ENCODE results near the gene PDS5B. TPM values are rescaled to one million over a fixed set of nuclear protein-coding genes. Genes with fewer than 3 reads are reported as not detected.

The PDS5B gene
- total and polyA plus RNA-seq, 10 of the 15 experiments (the other 5 are each of a cell fraction or from before 2014, with no cell fraction given): 15.4 to 55.3 (median 30.7) TPM

GRCh38 chr13:32660227-32660626, 74.0 kb downstream of the PDS5B start:
- no peak overlapping the region for H3K9ac ChIP-seq (ENCODE audit: control insufficient read depth, insufficient read depth, low read length)
- peaks cover 4% of the 10 kb centered on the region for H3K9me3 ChIP-seq (replicated peaks; ENCODE audit: control insufficient read depth, insufficient read depth, low read length)
- H3K4me2 ChIP-seq (ENCODE audit: control insufficient read depth, insufficient read depth): no peak overlapping the region
- POLR2A ChIA-PET: no interaction called here
- RAD21 ChIA-PET (ENCODE audit: unreplicated experiment): interaction anchor here (1.0 to 1.5 kb wide), 4 partner anchors 9 to 74 kb away, joined by 3 to 12 read pairs (median 4); partner anchors contain the start of gene PDS5B
- ATAC-seq (no peak), DNase-seq (ENCODE audit: low read depth, low spot score) (no peak), FAIRE-seq (no peak)
- 80% methylated on average over 2 of the region's 2 CpGs for WGBS (ENCODE audit: insufficient coverage, insufficient replicate concordance, low lambda C conversion rate, missing lambda C conversion rate)
- H3K4me3 ChIP-seq: no peak overlapping the region
- intact Hi-C loops (cut with micrococcal nuclease; ENCODE audit: unreplicated experiment) (no loop called here), in situ Hi-C loops (cut with MboI) (no loop called here)
- H4K20me1 ChIP-seq (ENCODE audit: control insufficient read depth, insufficient read depth): no peaks in the 10 kb centered on the region
- CTCF ChIA-PET: interaction anchor here (0.7 to 9.4 kb wide), 7 partner anchors 9 to 750 kb away, joined by 3 to 90 read pairs (median 6); no protein-coding TSS in a partner anchor
- BruUV-seq (replicated peaks): no TSS peak
- H3K27me3 ChIP-seq (replicated peaks in 1 of 2; ENCODE audit: control insufficient read depth in 2 of 2, insufficient read depth in 2 of 2, low read length in 1 of 2): no peaks in the 10 kb centered on the region
- no peak for TF ChIP-seq BHLHE40 (IDR thresholded peaks at IDR 0.05; ENCODE audit: borderline replicate concordance in 1 of 2, low read depth in 2 of 2, low read length in 1 of 2)
- no peak for TF ChIP-seq ZNF384 (IDR thresholded peaks at IDR 0.05; ENCODE audit: borderline replicate concordance, low read depth, low read length)
- TF ChIP-seq USF2 (IDR thresholded peaks at IDR 0.05; ENCODE audit: borderline replicate concordance, low read depth, low read length): no peak
- TF ChIP-seq CHD2 (IDR thresholded peaks at IDR 0.05; ENCODE audit: borderline replicate concordance, low read depth, low read length): no peak
- no peak for TF ChIP-seq HDAC6 (IDR thresholded peaks at IDR 0.05; ENCODE audit: unreplicated experiment)
- no peak for TF ChIP-seq REST (IDR thresholded peaks at IDR 0.05; ENCODE audit: low read depth, low read length)
- no peak for TF ChIP-seq ZNF207 (IDR thresholded peaks at IDR 0.05; ENCODE audit: borderline replicate concordance)
- TF ChIP-seq CHD4 (IDR thresholded peaks at IDR 0.05): no peak
- TF ChIP-seq ZNF274 (IDR thresholded peaks at IDR 0.05; ENCODE audit: insufficient read depth, insufficient read length): no peak
- no peak for TF ChIP-seq ASH2L (IDR thresholded peaks at IDR 0.05; ENCODE audit: borderline replicate concordance, low read depth)
- TF ChIP-seq TAF1 (IDR thresholded peaks at IDR 0.05; ENCODE audit: borderline replicate concordance, low read depth, low read length): no peak
- no peak for TF ChIP-seq MTA2 (IDR thresholded peaks at IDR 0.05; ENCODE audit: low read depth)
- no peak for TF ChIP-seq E2F4 (IDR thresholded peaks at IDR 0.05; ENCODE audit: low read depth, low read length)
- TF ChIP-seq, protein P1, sequence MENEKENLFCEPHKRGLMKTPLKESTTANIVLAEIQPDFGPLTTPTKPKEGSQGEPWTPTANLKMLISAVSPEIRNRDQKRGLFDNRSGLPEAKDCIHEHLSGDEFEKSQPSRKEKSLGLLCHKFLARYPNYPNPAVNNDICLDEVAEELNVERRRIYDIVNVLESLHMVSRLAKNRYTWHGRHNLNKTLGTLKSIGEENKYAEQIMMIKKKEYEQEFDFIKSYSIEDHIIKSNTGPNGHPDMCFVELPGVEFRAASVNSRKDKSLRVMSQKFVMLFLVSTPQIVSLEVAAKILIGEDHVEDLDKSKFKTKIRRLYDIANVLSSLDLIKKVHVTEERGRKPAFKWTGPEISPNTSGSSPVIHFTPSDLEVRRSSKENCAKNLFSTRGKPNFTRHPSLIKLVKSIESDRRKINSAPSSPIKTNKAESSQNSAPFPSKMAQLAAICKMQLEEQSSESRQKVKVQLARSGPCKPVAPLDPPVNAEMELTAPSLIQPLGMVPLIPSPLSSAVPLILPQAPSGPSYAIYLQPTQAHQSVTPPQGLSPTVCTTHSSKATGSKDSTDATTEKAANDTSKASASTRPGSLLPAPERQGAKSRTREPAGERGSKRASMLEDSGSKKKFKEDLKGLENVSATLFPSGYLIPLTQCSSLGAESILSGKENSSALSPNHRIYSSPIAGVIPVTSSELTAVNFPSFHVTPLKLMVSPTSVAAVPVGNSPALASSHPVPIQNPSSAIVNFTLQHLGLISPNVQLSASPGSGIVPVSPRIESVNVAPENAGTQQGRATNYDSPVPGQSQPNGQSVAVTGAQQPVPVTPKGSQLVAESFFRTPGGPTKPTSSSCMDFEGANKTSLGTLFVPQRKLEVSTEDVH (IDR thresholded peaks at IDR 0.05; ENCODE audit: low read depth, partially characterized antibody): no peak
- SMC1A ChIA-PET (ENCODE audit: uncharacterized antibody, unreplicated experiment): interaction anchor here (0.9 to 5.3 kb wide), 4 partner anchors 9 to 250 kb away, joined by 4 to 34 read pairs (median 9); no protein-coding TSS in a partner anchor
- peaks cover 5% of the 10 kb centered on the region in 2 experiments; a peak in 3 of 4 replicates for H3K36me3 ChIP-seq (ENCODE audit: control insufficient read depth in 2 of 2, insufficient read depth in 2 of 2, low read length in 1 of 2)
- no peak overlapping the region for H2AFZ ChIP-seq (ENCODE audit: control insufficient read depth, low read depth, low read length)
- H3K79me2 ChIP-seq (ENCODE audit: control insufficient read depth, insufficient read depth, low read length): peaks cover 18% of the 10 kb centered on the region
- no peaks in the 10 kb centered on the region for H3K4me1 ChIP-seq (ENCODE audit: control insufficient read depth, insufficient read depth, low read length)
- H3K27ac ChIP-seq (ENCODE audit: control insufficient read depth, insufficient read depth): no peak overlapping the region

Measured in GM12878 (cell line).